GM23338 (cell line): Measurements from ENCODE around the gene CDH23. TPM values are rescaled to one million over a fixed set of nuclear protein-coding genes. Genes with fewer than 3 reads are reported as not detected.

Experiments used
- ATAC-seq: fragments of 200-7000 bp; cut with Tn5 transposase; 3 replicates; pipeline ENCODE4 v1.9.1; 2020
- DNase-seq: peaks from one replicate; pipeline ENCODE4 v3.0.0-alpha.2; 2015; ENCODE audit warnings: low spot score
- H2AFZ ChIP-seq: fragments of 200-600 bp; sonication (generic); 2 replicates; pipeline ENCODE4 v1.8.0; 2016; ENCODE audit warnings: antibody characterized with exemption, mild to moderate bottlenecking, moderate library complexity
- H3F3A ChIP-seq: fragments of 200-600 bp; sonication (generic); replicated peaks from 2 replicates; pipeline ENCODE4 v1.8.0; 2017; ENCODE audit warnings: antibody characterized with exemption, mixed run types, low read depth
- H3K27ac ChIP-seq: fragments of 200-600 bp; sonication (generic); 2 replicates; pipeline ENCODE4 v1.6.1; 2016; ENCODE audit warnings: low read depth
- H3K27me3 ChIP-seq: fragments of 200-600 bp; sonication (generic); 2 replicates; pipeline ENCODE4 v1.8.0; 2016; ENCODE audit warnings: mild to moderate bottlenecking, mixed run types, moderate library complexity; ENCODE audit not compliant: insufficient read depth
- H3K36me3 ChIP-seq: fragments of 200-600 bp; sonication (generic); 2 replicates; pipeline ENCODE4 v1.8.0; 2016; ENCODE audit warnings: mild to moderate bottlenecking; ENCODE audit not compliant: insufficient read depth
- H3K4me1 ChIP-seq: fragments of 200-600 bp; sonication (generic); 2 replicates; pipeline ENCODE4 v1.8.0; 2016; ENCODE audit warnings: mild to moderate bottlenecking, moderate library complexity; ENCODE audit not compliant: insufficient read depth
- H3K4me2 ChIP-seq: fragments of 200-600 bp; sonication (generic); 2 replicates; pipeline ENCODE4 v1.7.1; 2017; ENCODE audit warnings: mixed run types
- H3K4me3 ChIP-seq: fragments of 200-600 bp; sonication (generic); 2 replicates; pipeline ENCODE4 v1.6.1; 2016; ENCODE audit warnings: mixed run types
- H3K79me2 ChIP-seq: fragments of 200-600 bp; sonication (generic); replicated peaks from 2 replicates; pipeline ENCODE4 v1.8.0; 2017; ENCODE audit warnings: mild to moderate bottlenecking; ENCODE audit not compliant: insufficient read depth
- H3K9me2 ChIP-seq: fragments of 200-600 bp; sonication (generic); 2 replicates; pipeline ENCODE4 v1.8.0; 2017; ENCODE audit not compliant: insufficient read depth
- H4K20me1 ChIP-seq: fragments of 200-600 bp; sonication (generic); replicated peaks from 2 replicates; pipeline ENCODE4 v1.8.0; 2017; ENCODE audit warnings: mild to moderate bottlenecking; ENCODE audit not compliant: insufficient read depth
- H3K27ac Mint-ChIP-seq: 2 replicates; pipeline ENCODE4 v1.8.0; 2020; ENCODE audit warnings: inconsistent platforms, mild to moderate bottlenecking, moderate library complexity, mixed read lengths
- H3K27me3 Mint-ChIP-seq: 3 replicates; pipeline ENCODE4 v1.8.0; 2022; ENCODE audit warnings: low read depth, mild to moderate bottlenecking, moderate library complexity, mixed read lengths, inconsistent platforms; ENCODE audit not compliant: insufficient read depth, poor library complexity
- H3K36me3 Mint-ChIP-seq: 3 replicates; pipeline ENCODE4 v1.8.0; 2021; ENCODE audit warnings: low read depth, mild to moderate bottlenecking, inconsistent platforms, moderate library complexity, mixed read lengths
- H3K4me1 Mint-ChIP-seq: 3 replicates; pipeline ENCODE4 v1.8.0; 2020; ENCODE audit warnings: mild to moderate bottlenecking, inconsistent platforms, mixed read lengths
- H3K4me3 Mint-ChIP-seq: 3 replicates; pipeline ENCODE4 v1.8.0; 2021; ENCODE audit warnings: moderate library complexity, mild to moderate bottlenecking, inconsistent platforms, mixed read lengths
- H3K9me3 Mint-ChIP-seq: 3 replicates; pipeline ENCODE4 v1.8.0; 2020; ENCODE audit warnings: moderate library complexity, mild to moderate bottlenecking, inconsistent platforms, mixed read lengths
- CREB1 ChIP-seq: fragments of 250-450 bp; sonication (Bioruptor Pico); IDR thresholded peaks from 2 replicates; pipeline ENCODE4 v1.5.0; 2020; ENCODE audit warnings: low read depth, mild to moderate bottlenecking, moderate library complexity
- CTCF ChIP-seq, 2 experiments: fragments of 200-600 bp in 1 of 2; sonication (generic) in 1 of 2; conservative IDR thresholded peaks; 2 replicates each; pipeline versions ENCODE4 v1.5.1 to v1.6.1; 2016 to 2017; ENCODE audit warnings: antibody characterized with exemption in 2 of 2, low read depth in 2 of 2, mild to moderate bottlenecking in 2 of 2, moderate library complexity in 1 of 2
- EZH2 ChIP-seq: fragments of 200-600 bp; sonication (generic); IDR thresholded peaks from one replicate; pipeline ENCODE4 v1.8.0; 2017; ENCODE audit warnings: antibody characterized with exemption, mild to moderate bottlenecking, low read depth; ENCODE audit not compliant: unreplicated experiment
- EZH2phosphoT487 ChIP-seq: fragments of 200-600 bp; sonication (generic); IDR thresholded peaks from one replicate; pipeline ENCODE4 v1.8.1; 2018; ENCODE audit warnings: antibody characterized with exemption; ENCODE audit not compliant: unreplicated experiment
- JUNB ChIP-seq: IDR thresholded peaks from one replicate; pipeline ENCODE4 v1.6.1; 2016; ENCODE audit warnings: antibody characterized with exemption; ENCODE audit not compliant: unreplicated experiment
- NANOG ChIP-seq: IDR thresholded peaks from 2 replicates; pipeline ENCODE4 v1.6.1; 2016; ENCODE audit warnings: antibody characterized with exemption, borderline replicate concordance
- POLR2AphosphoS5 ChIP-seq: IDR thresholded peaks from 2 replicates; pipeline ENCODE4 v1.6.1; 2016; ENCODE audit warnings: antibody characterized with exemption, low read depth
- STAT1 ChIP-seq: IDR thresholded peaks from one replicate; pipeline ENCODE4 v1.6.1; 2016; ENCODE audit warnings: antibody characterized with exemption; ENCODE audit not compliant: unreplicated experiment
- ZNF114 ChIP-seq: fragments of 250-450 bp; sonication (Bioruptor Pico); IDR thresholded peaks from 2 replicates; pipeline ENCODE4 v1.5.0; 2020; ENCODE audit warnings: mild to moderate bottlenecking, moderate library complexity
- ZNF331 ChIP-seq: fragments of 250-450 bp; sonication (Bioruptor Pico); IDR thresholded peaks from 2 replicates; pipeline ENCODE4 v1.5.0; 2020; ENCODE audit warnings: low read depth, mild to moderate bottlenecking, moderate library complexity
- ZNF462 ChIP-seq: fragments of 250-450 bp; sonication (Bioruptor Pico); IDR thresholded peaks from 2 replicates; pipeline ENCODE4 v1.5.0; 2020; ENCODE audit warnings: mild to moderate bottlenecking, moderate library complexity
- polyA plus RNA-seq: library from polyadenylated mRNA; unstranded; fragments of >200 nt; fragmentation: Nextera tagmentation; extraction: Ambion mirVana; gene quantifications from 2 replicates; pipeline ENCODE4 v1.2.1, GENCODE V29; 2016
- total RNA-seq: library from RNA; depleted of rRNA; stranded (reverse); fragments of >200 nt; shearing (Covaris generic); gene quantifications from 2 replicates; pipeline ENCODE4 v1.2.3, GENCODE V29; 2014
- TF ChIP-seq, protein P1 (sequence below): IDR thresholded peaks from one replicate; pipeline ENCODE4 v1.6.1; 2018; ENCODE audit warnings: antibody characterized with exemption; ENCODE audit not compliant: unreplicated experiment
- TF ChIP-seq, protein P2 (sequence below): IDR thresholded peaks from 2 replicates; pipeline ENCODE4 v1.6.1; 2016; ENCODE audit warnings: antibody characterized with exemption

The CDH23 gene
- total and polyA plus RNA-seq, 2 experiments from 2014 or later = 0.95 to 4.3 TPM

DNA sequence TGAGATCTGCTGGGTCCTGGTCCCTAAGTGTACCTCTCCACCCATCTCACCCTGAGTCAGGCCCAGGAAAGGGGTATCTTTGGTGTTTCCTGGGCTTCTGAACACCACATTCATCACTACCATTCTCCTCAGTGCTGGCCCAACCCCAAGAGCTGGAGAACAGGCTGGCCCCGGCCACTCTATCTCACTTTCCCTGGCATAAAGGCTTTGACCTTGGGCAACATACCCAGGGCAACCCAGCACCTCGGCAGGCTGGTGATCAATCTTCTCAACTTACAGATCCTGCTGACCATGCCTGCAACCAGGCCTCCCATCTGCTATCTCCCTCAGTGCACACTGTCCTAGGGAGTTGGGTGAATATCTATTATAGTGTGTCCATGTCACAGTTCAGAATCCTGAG lies 374.5 kb downstream of the CDH23 start:
- Mint-ChIP-seq H3K4me3 (no peak overlapping the region), H3K9me3 (no peaks in the 10 kb centered on the region; the same call in 2 of the 3 replicates), H3K36me3 (no peaks in the 10 kb centered on the region), H3K27ac (no peak overlapping the region), H3K4me1 (peaks cover 9% of the 10 kb centered on the region), H3K27me3 (peaks cover 14% of the 10 kb centered on the region)
- H3F3A ChIP-seq = no peaks in the 10 kb centered on the region
- H3K27me3 ChIP-seq = peaks cover 12% of the 10 kb centered on the region; the same call in 1 of the 2 replicates
- H3K36me3 ChIP-seq = no peaks in the 10 kb centered on the region
- ATAC-seq (no peak), DNase-seq (no peak)
- no peaks in the 10 kb centered on the region for H3K79me2 ChIP-seq
- no peak overlapping the region for H2AFZ ChIP-seq
- H3K27ac ChIP-seq = no peak overlapping the region
- H3K4me3 ChIP-seq = no peak overlapping the region
- TF ChIP-seq, protein P1, sequence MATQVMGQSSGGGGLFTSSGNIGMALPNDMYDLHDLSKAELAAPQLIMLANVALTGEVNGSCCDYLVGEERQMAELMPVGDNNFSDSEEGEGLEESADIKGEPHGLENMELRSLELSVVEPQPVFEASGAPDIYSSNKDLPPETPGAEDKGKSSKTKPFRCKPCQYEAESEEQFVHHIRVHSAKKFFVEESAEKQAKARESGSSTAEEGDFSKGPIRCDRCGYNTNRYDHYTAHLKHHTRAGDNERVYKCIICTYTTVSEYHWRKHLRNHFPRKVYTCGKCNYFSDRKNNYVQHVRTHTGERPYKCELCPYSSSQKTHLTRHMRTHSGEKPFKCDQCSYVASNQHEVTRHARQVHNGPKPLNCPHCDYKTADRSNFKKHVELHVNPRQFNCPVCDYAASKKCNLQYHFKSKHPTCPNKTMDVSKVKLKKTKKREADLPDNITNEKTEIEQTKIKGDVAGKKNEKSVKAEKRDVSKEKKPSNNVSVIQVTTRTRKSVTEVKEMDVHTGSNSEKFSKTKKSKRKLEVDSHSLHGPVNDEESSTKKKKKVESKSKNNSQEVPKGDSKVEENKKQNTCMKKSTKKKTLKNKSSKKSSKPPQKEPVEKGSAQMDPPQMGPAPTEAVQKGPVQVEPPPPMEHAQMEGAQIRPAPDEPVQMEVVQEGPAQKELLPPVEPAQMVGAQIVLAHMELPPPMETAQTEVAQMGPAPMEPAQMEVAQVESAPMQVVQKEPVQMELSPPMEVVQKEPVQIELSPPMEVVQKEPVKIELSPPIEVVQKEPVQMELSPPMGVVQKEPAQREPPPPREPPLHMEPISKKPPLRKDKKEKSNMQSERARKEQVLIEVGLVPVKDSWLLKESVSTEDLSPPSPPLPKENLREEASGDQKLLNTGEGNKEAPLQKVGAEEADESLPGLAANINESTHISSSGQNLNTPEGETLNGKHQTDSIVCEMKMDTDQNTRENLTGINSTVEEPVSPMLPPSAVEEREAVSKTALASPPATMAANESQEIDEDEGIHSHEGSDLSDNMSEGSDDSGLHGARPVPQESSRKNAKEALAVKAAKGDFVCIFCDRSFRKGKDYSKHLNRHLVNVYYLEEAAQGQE = no peak
- TF ChIP-seq ZNF331 (CRISPR knock-in tag) (no peak), EZH2 (no peak), POLR2AphosphoS5 (no peak), ZNF114 (no peak), JUNB (no peak), CREB1 (no peak), ZNF462 (CRISPR knock-in tag) (no peak), CTCF (conservative IDR thresholded peaks at IDR 0.05; ENCODE audit: low read depth in 2 of 2) (no peak), NANOG (no peak), STAT1 (no peak), EZH2phosphoT487 (no peak)
- TF ChIP-seq, protein P2, sequence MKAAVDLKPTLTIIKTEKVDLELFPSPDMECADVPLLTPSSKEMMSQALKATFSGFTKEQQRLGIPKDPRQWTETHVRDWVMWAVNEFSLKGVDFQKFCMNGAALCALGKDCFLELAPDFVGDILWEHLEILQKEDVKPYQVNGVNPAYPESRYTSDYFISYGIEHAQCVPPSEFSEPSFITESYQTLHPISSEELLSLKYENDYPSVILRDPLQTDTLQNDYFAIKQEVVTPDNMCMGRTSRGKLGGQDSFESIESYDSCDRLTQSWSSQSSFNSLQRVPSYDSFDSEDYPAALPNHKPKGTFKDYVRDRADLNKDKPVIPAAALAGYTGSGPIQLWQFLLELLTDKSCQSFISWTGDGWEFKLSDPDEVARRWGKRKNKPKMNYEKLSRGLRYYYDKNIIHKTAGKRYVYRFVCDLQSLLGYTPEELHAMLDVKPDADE = no peak
- H3K9me2 ChIP-seq = no peaks in the 10 kb centered on the region
- H4K20me1 ChIP-seq = no peaks in the 10 kb centered on the region
- H3K4me1 ChIP-seq = no peaks in the 10 kb centered on the region
- no peak overlapping the region for H3K4me2 ChIP-seq
